Fibroblast of mammary gland (primary cell): ENCODE measurements around the gene ARHGEF33.

Experiments
- DNase-seq: peaks from one replicate; pipeline ENCODE4 v3.0.0-alpha.2; 2010; ENCODE audit warnings: low read depth
- H3K4me3 ChIP-seq: 2 replicates; pipeline ENCODE4 v1.5.1; 2011; ENCODE audit warnings: low read depth, mild to moderate bottlenecking, low read length, moderate library complexity; ENCODE audit not compliant: control insufficient read depth
- TF ChIP-seq, protein P1 (sequence below): conservative IDR thresholded peaks from 2 replicates; pipeline ENCODE4 v1.5.1; 2011; ENCODE audit warnings: low read depth, low read length, inconsistent platforms; ENCODE audit not compliant: control insufficient read depth, insufficient read depth

Gene ARHGEF33

GRCh38 chr2:38873763-38874162 lies 15.9 kb upstream of the ARHGEF33 start:
- H3K4me3 ChIP-seq: no peak overlapping the region
- DNase-seq: no peak
- TF ChIP-seq, protein P1, sequence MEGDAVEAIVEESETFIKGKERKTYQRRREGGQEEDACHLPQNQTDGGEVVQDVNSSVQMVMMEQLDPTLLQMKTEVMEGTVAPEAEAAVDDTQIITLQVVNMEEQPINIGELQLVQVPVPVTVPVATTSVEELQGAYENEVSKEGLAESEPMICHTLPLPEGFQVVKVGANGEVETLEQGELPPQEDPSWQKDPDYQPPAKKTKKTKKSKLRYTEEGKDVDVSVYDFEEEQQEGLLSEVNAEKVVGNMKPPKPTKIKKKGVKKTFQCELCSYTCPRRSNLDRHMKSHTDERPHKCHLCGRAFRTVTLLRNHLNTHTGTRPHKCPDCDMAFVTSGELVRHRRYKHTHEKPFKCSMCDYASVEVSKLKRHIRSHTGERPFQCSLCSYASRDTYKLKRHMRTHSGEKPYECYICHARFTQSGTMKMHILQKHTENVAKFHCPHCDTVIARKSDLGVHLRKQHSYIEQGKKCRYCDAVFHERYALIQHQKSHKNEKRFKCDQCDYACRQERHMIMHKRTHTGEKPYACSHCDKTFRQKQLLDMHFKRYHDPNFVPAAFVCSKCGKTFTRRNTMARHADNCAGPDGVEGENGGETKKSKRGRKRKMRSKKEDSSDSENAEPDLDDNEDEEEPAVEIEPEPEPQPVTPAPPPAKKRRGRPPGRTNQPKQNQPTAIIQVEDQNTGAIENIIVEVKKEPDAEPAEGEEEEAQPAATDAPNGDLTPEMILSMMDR: no peak

DNA sequence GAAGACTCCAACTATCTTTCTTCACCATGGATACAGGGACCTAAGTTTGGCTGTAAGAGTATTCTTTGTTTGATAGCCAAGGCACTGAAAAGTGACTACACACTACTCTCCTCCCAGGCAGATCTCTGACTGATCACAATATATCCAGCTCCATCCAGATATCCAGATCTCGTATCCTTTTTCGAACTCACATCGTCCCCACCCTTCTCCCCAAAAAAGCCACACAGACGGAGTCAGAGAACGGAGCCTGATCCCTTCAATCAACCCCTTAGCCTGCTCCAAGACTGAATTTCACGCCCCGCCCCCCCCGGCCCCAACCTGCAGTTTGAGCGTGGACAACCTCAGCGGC lies 14.5 kb upstream of the ARHGEF33 start:
- H3K4me3 ChIP-seq: peak overlapping the region; percentile 83
- peak; percentile 9 for DNase-seq
- TF ChIP-seq, protein P1: no peak

DNA sequence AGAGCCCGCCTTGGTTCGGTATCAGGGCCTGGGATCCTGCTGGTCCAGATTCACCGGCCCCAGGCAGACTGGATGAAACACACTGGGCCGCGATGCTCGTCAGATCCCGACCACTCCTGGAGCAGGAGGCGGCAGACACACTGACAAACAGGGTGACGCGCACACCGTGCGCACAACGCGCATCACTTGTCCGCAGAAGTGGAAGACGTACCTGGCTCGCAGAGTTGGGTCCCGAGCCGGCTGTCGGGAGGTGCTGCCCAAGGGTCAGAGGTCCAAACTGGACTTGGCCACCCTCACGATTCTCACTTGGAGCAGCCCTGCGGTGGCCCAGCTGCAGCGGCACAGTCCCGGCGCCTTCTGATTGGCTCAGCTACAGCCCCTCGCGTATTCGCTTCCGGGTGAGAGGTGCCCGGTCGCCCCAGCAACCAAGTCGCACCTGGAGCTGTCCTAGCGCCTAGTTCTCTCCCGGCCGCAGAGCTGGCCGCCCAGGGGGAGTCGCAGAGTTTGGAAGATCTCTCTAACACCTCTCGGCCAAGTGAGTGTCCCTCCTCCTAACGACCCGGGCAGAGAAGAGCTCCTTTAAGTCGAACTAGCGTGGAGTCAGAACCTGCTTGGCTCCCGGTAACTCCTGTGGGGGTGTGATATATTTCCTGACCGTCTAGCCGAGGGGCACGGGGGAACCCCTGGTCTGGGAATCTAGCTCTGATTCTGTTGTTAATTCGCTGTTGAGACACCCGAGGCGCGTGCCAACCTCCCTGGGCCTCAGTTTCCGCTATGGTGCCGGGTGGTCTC lies 13.9 kb upstream of the ARHGEF33 start, which contains the start of the genes DHX57 and MORN2:
DHX57 (minus strand) TSS at position 359 of the 792 bp plus-strand sequence. CDS start 7,529 bp downstream, outside the sequence.
MORN2 (plus strand) TSS at position 401 of the 792 bp plus-strand sequence.
- H3K4me3 ChIP-seq: peak within 1 kb of the TSS; percentile 83
- TF ChIP-seq, protein P1: no peak
- peak; percentile 72 for DNase-seq

DNA sequence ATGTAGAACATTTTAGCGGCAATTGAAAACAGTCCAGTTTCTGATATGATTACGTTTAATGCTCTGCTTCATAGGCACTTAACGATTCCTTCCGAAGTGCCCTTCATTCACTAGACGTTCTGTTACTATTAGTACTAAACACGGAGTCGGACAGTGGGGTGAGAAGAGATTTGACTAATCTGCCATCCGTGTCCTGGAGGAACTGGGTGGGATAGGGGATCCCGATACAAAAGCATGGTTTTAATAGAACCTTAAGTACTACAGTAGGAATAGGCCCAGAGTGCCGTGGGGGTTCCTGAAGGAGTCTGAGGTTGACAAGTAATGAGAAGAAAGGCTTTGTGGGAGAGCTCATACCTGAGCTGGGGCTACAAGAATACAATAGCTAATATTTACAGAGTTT lies 13.3 kb upstream of the ARHGEF33 start:
- TF ChIP-seq, protein P1: no peak
- peak overlapping the region; percentile 83 for H3K4me3 ChIP-seq
- DNase-seq: no peak

- H3K4me3 ChIP-seq: no peak overlapping the region
- TF ChIP-seq, protein P1: no peak
- DNase-seq: no peak
Measured at GRCh38 chr2:38886063-38886462, 3.6 kb upstream of the ARHGEF33 start.

DNA sequence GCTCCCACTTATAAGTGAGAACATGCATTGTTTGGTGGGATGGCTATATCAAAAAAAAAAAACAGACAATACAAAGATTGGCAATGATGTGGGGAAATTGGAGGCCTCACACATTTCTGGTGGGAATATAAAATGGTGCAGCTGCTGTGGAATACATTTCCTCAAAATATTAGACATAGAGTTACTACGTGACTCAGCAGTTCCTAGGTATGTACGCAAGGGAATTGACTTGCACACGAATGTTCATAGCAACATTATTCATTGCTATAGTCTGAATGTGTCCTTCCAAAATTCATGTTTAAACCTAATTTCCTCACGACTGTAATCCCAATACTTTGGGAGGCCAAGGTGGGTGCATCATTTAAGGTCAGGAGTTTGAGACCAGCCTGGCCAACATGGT lies 2.3 kb upstream of the ARHGEF33 start:
- TF ChIP-seq, protein P1: no peak
- DNase-seq: no peak
- H3K4me3 ChIP-seq: no peak overlapping the region
